Osteoblast (primary cell): Measurements from ENCODE around the gene METTL27. TPM values are rescaled to one million over a fixed set of nuclear protein-coding genes. Genes with fewer than 3 reads are reported as not detected.
"Not testable (repeated sequence)": the region's sequence is repeated elsewhere in the genome, so short reads cannot be mapped to it uniquely, and the experiment has no call there.

ENCODE experiments used
- DNase-seq: peaks from one replicate; pipeline ENCODE4 v3.0.0; 2011; ENCODE audit warnings: low spot score, mixed read lengths; ENCODE audit not compliant: insufficient read length; ENCODE audit errors: missing footprints
- H2AFZ ChIP-seq: 2 replicates; pipeline ENCODE4 v1.6.0; 2011; ENCODE audit warnings: mild to moderate bottlenecking, low read length
- H3K27ac ChIP-seq: 2 replicates; pipeline ENCODE4 v1.5.1; 2011; ENCODE audit warnings: mild to moderate bottlenecking, low read depth, low read length, moderate library complexity
- H3K27me3 ChIP-seq: 2 replicates; pipeline ENCODE4 v1.6.0; 2012; ENCODE audit warnings: mild to moderate bottlenecking, control low read depth, inconsistent platforms, low read length, moderate library complexity; ENCODE audit not compliant: insufficient read depth
- H3K36me3 ChIP-seq: 2 replicates; pipeline ENCODE4 v1.5.1; 2011; ENCODE audit warnings: mild to moderate bottlenecking, low read length, control low read depth, moderate library complexity; ENCODE audit not compliant: insufficient read depth
- H3K4me1 ChIP-seq: 2 replicates; pipeline ENCODE4 v1.5.1; 2011; ENCODE audit warnings: mild to moderate bottlenecking, low read length, control low read depth, moderate library complexity; ENCODE audit not compliant: insufficient read depth
- H3K4me2 ChIP-seq: 2 replicates; pipeline ENCODE4 v1.6.0; 2011; ENCODE audit warnings: mild to moderate bottlenecking, low read length; ENCODE audit not compliant: insufficient read depth
- H3K4me3 ChIP-seq: fragments of 200-600 bp; sonication (generic); 3 replicates; pipeline ENCODE4 v1.5.1; 2012; ENCODE audit warnings: mild to moderate bottlenecking, low read length, inconsistent platforms; ENCODE audit not compliant: insufficient read depth
- H3K79me2 ChIP-seq: 2 replicates; pipeline ENCODE4 v1.6.0; 2012; ENCODE audit warnings: mild to moderate bottlenecking, low read length, control low read depth, inconsistent platforms; ENCODE audit not compliant: insufficient read depth
- H3K9me3 ChIP-seq: 2 replicates; pipeline ENCODE4 v1.5.1; 2011; ENCODE audit warnings: low read depth, low read length, control low read depth
- H4K20me1 ChIP-seq: 2 replicates; pipeline ENCODE4 v1.6.0; 2012; ENCODE audit warnings: mild to moderate bottlenecking, low read length, control low read depth; ENCODE audit not compliant: insufficient read depth
- CTCF ChIP-seq: IDR thresholded peaks from 2 replicates; pipeline ENCODE4 v1.5.1; 2011; ENCODE audit warnings: mild to moderate bottlenecking, low read depth, low read length, moderate library complexity; ENCODE audit errors: extremely low read depth
- total RNA-seq: library from RNA; depleted of rRNA; stranded (reverse); fragments of >200 nt; gene quantifications from 2 replicates; pipeline ENCODE4 v1.2.3, GENCODE V29; 2012

Gene METTL27
- total RNA-seq, 1 donor: 8.7 TPM

- no peak overlapping the region for H3K4me3 ChIP-seq
- H3K4me1 ChIP-seq: peaks cover 48% of the 10 kb centered on the region
- DNase-seq: peak; percentile 11
- no peaks in the 10 kb centered on the region for H3K36me3 ChIP-seq
- H4K20me1 ChIP-seq: no peaks in the 10 kb centered on the region
- no peaks in the 10 kb centered on the region for H3K27me3 ChIP-seq
- no peaks in the 10 kb centered on the region for H3K79me2 ChIP-seq
- no peaks in the 10 kb centered on the region for H3K9me3 ChIP-seq
- H2AFZ ChIP-seq: no peak overlapping the region
- no peak for TF ChIP-seq CTCF
- H3K27ac ChIP-seq: no peak overlapping the region
- H3K4me2 ChIP-seq: no peak overlapping the region
Measured at GRCh38 chr7:73888959-73889358, 46.6 kb upstream of the METTL27 start.

- peak; percentile 44 for DNase-seq
- Histone ChIP-seq H3K4me1 (peaks cover 36% of the 10 kb centered on the region), H4K20me1 (no peaks in the 10 kb centered on the region), H3K27me3 (no peaks in the 10 kb centered on the region), H3K27ac (no peak overlapping the region), H3K36me3 (no peaks in the 10 kb centered on the region), H3K4me2 (no peak overlapping the region), H3K4me3 (no peak overlapping the region), H2AFZ (no peak overlapping the region), H3K9me3 (no peaks in the 10 kb centered on the region), H3K79me2 (no peaks in the 10 kb centered on the region)
- TF ChIP-seq CTCF: no peak
Measured at GRCh38 chr7:73887762-73888161, 45.4 kb upstream of the METTL27 start.

GRCh38 chr7:73885975-73886798 is 43.9 kb upstream of the METTL27 start:
- TF ChIP-seq CTCF: no peak
- Histone ChIP-seq H2AFZ (peak overlapping the region; percentile 60), H3K9me3 (no peaks in the 10 kb centered on the region), H3K4me2 (no peak overlapping the region), H3K27ac (peak overlapping the region; percentile 41), H3K36me3 (no peaks in the 10 kb centered on the region), H3K4me1 (peaks cover 23% of the 10 kb centered on the region), H3K4me3 (no peak overlapping the region), H4K20me1 (no peaks in the 10 kb centered on the region), H3K27me3 (no peaks in the 10 kb centered on the region), H3K79me2 (no peaks in the 10 kb centered on the region)
- peak; percentile 96 for DNase-seq

- H3K4me1 ChIP-seq: peaks cover 27% of the 10 kb centered on the region
- DNase-seq: no peak
- no peak overlapping the region for H3K4me3 ChIP-seq
- no peak overlapping the region for H3K27ac ChIP-seq
- H3K9me3 ChIP-seq: no peaks in the 10 kb centered on the region
- no peak overlapping the region for H3K4me2 ChIP-seq
- no peaks in the 10 kb centered on the region for H3K79me2 ChIP-seq
- H4K20me1 ChIP-seq: no peaks in the 10 kb centered on the region
- no peaks in the 10 kb centered on the region for H3K27me3 ChIP-seq
- H2AFZ ChIP-seq: no peak overlapping the region
- H3K36me3 ChIP-seq: no peaks in the 10 kb centered on the region
- TF ChIP-seq CTCF: no peak
Measured at GRCh38 chr7:73885433-73885974, 43.2 kb upstream of the METTL27 start.

GRCh38 chr7:73884867-73885422 is 42.6 kb upstream of the METTL27 start:
- not testable (repeated sequence) for H4K20me1 ChIP-seq, H3K4me3 ChIP-seq, H3K4me2 ChIP-seq, H3K27ac ChIP-seq, H3K79me2 ChIP-seq, H3K36me3 ChIP-seq, H3K27me3 ChIP-seq, H2AFZ ChIP-seq, H3K9me3 ChIP-seq, DNase-seq
- peaks cover 27% of the 10 kb centered on the region for H3K4me1 ChIP-seq
